GM12878 (cell line): ENCODE results near the gene SARDH. TPM values are rescaled to one million over a fixed set of nuclear protein-coding genes. Genes with fewer than 3 reads are reported as not detected.

Source experiments
- ATAC-seq: fragments of 200-7000 bp; cut with Tn5 transposase; 3 replicates; pipeline ENCODE4 v1.9.1; 2020; ENCODE audit warnings: mild to moderate bottlenecking, moderate library complexity
- BruUV-seq: library from RNA; stranded (reverse); fragments of 400-500 nt; replicated peaks from 2 replicates; lab custom pipeline; 2021; lab: Mats Ljungman, UMichigan
- CTCF ChIA-PET: fragments of 300-600 bp; sonication (Branson Sonifier 250); formaldehyde crosslinking; extraction: SDS; loops from one replicate; lab custom pipeline; 2021; ENCODE audit warnings: inconsistent platforms; lab: Yijun Ruan, JAX
- POLR2A ChIA-PET: fragments of 350-600 bp; formaldehyde crosslinking; extraction: SDS; loops from one replicate; lab custom pipeline; 2021; ENCODE audit warnings: inconsistent platforms; lab: Charles Lee
- RAD21 ChIA-PET: fragments of 300-600 bp; sonication (Branson Sonifier 250); formaldehyde crosslinking; loops from one replicate; lab custom pipeline; 2023; ENCODE audit warnings: antibody characterized with exemption; ENCODE audit not compliant: unreplicated experiment; lab: Charles Lee
- SMC1A ChIA-PET: fragments of 300-600 bp; sonication (Branson Sonifier 250); formaldehyde crosslinking; loops from one replicate; lab custom pipeline; 2023; ENCODE audit not compliant: unreplicated experiment, uncharacterized antibody; lab: Charles Lee
- DNase-seq: peaks from one replicate; pipeline ENCODE4 v3.0.0-alpha.2; 2011; ENCODE audit warnings: low read depth, low spot score
- FAIRE-seq: peaks from 3 replicates; lab custom pipeline; 2011; peaks lifted over from hg19 to GRCh38; lab: Jason Lieb, UNC
- H2AFZ ChIP-seq: 2 replicates; pipeline ENCODE4 v1.6.0; 2011; ENCODE audit warnings: low read depth, low read length, control low read depth; ENCODE audit not compliant: control insufficient read depth
- H3K27ac ChIP-seq: 2 replicates; pipeline ENCODE4 v1.5.1; 2011; ENCODE audit warnings: control low read depth; ENCODE audit not compliant: control insufficient read depth, insufficient read depth
- H3K27me3 ChIP-seq, 2 experiments: replicated peaks in 1 of 2; 2 replicates each; pipeline versions ENCODE4 v1.6.0 to v1.6.1; 2011; ENCODE audit warnings: low read length in 1 of 2; ENCODE audit not compliant: control insufficient read depth in 2 of 2, insufficient read depth in 2 of 2
- H3K36me3 ChIP-seq, 2 experiments: 2 replicates each; pipeline ENCODE4 v1.5.1; 2011; ENCODE audit warnings: low read length in 1 of 2; ENCODE audit not compliant: control insufficient read depth in 2 of 2, insufficient read depth in 2 of 2
- H3K4me1 ChIP-seq: 2 replicates; pipeline ENCODE4 v1.6.1; 2011; ENCODE audit warnings: mild to moderate bottlenecking, low read length, moderate library complexity, mixed read lengths; ENCODE audit not compliant: control insufficient read depth, insufficient read depth
- H3K4me2 ChIP-seq: 2 replicates; pipeline ENCODE4 v1.6.0; 2011; ENCODE audit warnings: control low read depth; ENCODE audit not compliant: control insufficient read depth, insufficient read depth
- H3K4me3 ChIP-seq: fragments of 200-600 bp; sonication (generic); 2 replicates; pipeline ENCODE4 v1.5.1; 2016
- H3K79me2 ChIP-seq: 2 replicates; pipeline ENCODE4 v1.6.0; 2011; ENCODE audit warnings: low read length; ENCODE audit not compliant: control insufficient read depth, insufficient read depth
- H3K9ac ChIP-seq: 2 replicates; pipeline ENCODE4 v1.8.0; 2011; ENCODE audit warnings: low read length, control low read depth, mixed read lengths; ENCODE audit not compliant: control insufficient read depth, insufficient read depth
- H3K9me3 ChIP-seq: replicated peaks from 3 replicates; pipeline ENCODE4 v1.5.1; 2011; ENCODE audit warnings: mild to moderate bottlenecking, low read length; ENCODE audit not compliant: control insufficient read depth, insufficient read depth
- H4K20me1 ChIP-seq: 2 replicates; pipeline ENCODE4 v1.6.0; 2011; ENCODE audit not compliant: control insufficient read depth, insufficient read depth
- CTCF ChIP-seq, 3 experiments: IDR thresholded peaks in 2 of 3; conservative IDR thresholded peaks in 1 of 3; 2 replicates each; pipeline ENCODE4 v1.5.1; 2011; ENCODE audit warnings: low read depth in 3 of 3, low read length in 3 of 3, mild to moderate bottlenecking in 3 of 3, control low read depth in 2 of 3, moderate library complexity in 2 of 3, inconsistent platforms in 1 of 3, mixed read lengths in 1 of 3; ENCODE audit not compliant: control insufficient read depth in 2 of 3, insufficient read depth in 1 of 3; ENCODE audit errors: extremely low read depth in 1 of 3
- ZNF274 ChIP-seq: IDR thresholded peaks from one replicate; pipeline ENCODE4 v1.8.0; 2011; ENCODE audit not compliant: insufficient read length, insufficient read depth
- WGBS: methylation state at CpG from one replicate; pipeline ENCODE4 v1.1.6; 2016; ENCODE audit warnings: low lambda C conversion rate; ENCODE audit not compliant: insufficient replicate concordance, insufficient coverage; ENCODE audit errors: missing lambda C conversion rate; 5-methylcytosine and 5-hydroxymethylcytosine counted together
- in situ Hi-C: fragments of 300-500 bp; cut with MboI; formaldehyde crosslinking; loops from 9 replicates; pipeline ENCODE4 v1.14.3; 2018; ENCODE audit warnings: mixed read lengths
- intact Hi-C: fragments of 100-400 bp; cut with micrococcal nuclease; formaldehyde crosslinking; loops from one replicate; pipeline ENCODE4 v1.14.2; 2022; ENCODE audit not compliant: unreplicated experiment
- polyA plus RNA-seq, 11 experiments: library from polyadenylated mRNA; depleted of rRNA in 4 of 11; unstranded in 6 of 11; stranded (reverse) in 5 of 11; fragments of >200 nt; fragmentation: Nextera tagmentation in 4 of 11; fragmentation: Illumina TruSeq in 1 of 11; extraction: Ambion mirVana in 4 of 11; extraction: Trizol in 1 of 11; gene quantifications; 1 replicate in 1 of 11; 2 replicates in 10 of 11; pipeline versions ENCODE4 v1.2.1 to v1.2.3, GENCODE V29; 2011 to 2016; ENCODE audit warnings: inconsistent platforms in 2 of 11, missing spikeins in 2 of 11, low read depth in 1 of 11
- total RNA-seq, 4 experiments: library from RNA; depleted of rRNA in 3 of 4; stranded (reverse); fragments of >200 nt in 3 of 4; fragmentation: Illumina TruSeq in 1 of 4; extraction: Trizol in 1 of 4; gene quantifications; 2 replicates each; pipeline versions ENCODE4 v1.2.1 to v1.2.3, GENCODE V29; 2013 to 2021

Gene SARDH
- total and polyA plus RNA-seq, 10 of the 15 experiments (the other 5 are each of a cell fraction or from before 2014, with no cell fraction given), result 0.03 to 0.15 (median 0.10) TPM; not detected in 6

DNA sequence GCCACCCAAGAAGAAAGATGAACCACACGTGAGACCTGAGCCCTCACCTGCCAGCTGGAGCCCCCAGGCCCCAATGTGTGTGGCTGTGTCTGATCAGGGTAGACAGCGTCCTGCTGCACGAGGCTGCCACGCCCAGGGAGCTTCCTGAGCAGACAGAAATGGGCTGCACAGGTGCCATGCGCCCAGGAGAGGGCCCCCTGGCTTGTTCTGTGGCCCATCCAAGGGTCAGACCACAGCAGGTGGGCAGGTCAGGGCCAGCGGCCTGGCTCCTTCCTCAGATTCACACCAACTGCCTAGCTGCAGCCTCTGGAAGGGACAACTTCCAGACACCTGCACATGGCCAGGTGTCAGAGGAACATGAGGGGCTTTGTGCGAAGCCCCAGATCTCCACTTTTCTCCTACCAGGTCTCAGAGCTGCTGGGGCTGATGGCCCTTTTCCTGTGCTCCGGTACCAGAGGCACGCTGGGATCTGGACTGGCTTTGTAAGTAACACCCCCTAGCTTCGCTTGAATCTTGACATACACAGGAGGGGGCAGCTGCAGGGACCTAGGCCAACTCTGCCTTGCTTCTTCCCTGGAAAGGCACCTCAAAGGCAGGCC, 10.8 kb downstream of the SARDH start:
- Histone ChIP-seq H3K9me3 (no peaks in the 10 kb centered on the region), H3K79me2 (no peaks in the 10 kb centered on the region), H3K36me3 (no peaks in the 10 kb centered on the region), H3K4me2 (no peak overlapping the region), H3K9ac (no peak overlapping the region), H3K27me3 (no peaks in the 10 kb centered on the region; a peak in 2 of 4 replicates), H3K4me1 (no peaks in the 10 kb centered on the region), H3K4me3 (no peak overlapping the region), H3K27ac (no peak overlapping the region), H2AFZ (no peak overlapping the region), H4K20me1 (no peaks in the 10 kb centered on the region)
- 15% methylated on average over 10 of the region's 10 CpGs for WGBS
- RAD21 ChIA-PET, result interaction anchor here (1.6 to 2.2 kb wide), 2 partner anchors 194 to 266 kb away, joined by 5 to 9 read pairs; partner anchors contain the start of gene ADAMTSL2
- in situ Hi-C loops, result no loop called here
- FAIRE-seq (no peak), DNase-seq (no peak), ATAC-seq (peak; percentile 61)
- intact Hi-C loops, result loop anchor here (2.0 to 10.0 kb wide), 2 partner anchors 143 to 195 kb away; no protein-coding TSS in a partner anchor
- SMC1A ChIA-PET, result no interaction called here
- BruUV-seq, result no TSS peak
- CTCF ChIA-PET, result interaction anchor here (0.7 to 1.7 kb wide), 10 partner anchors 8 to 267 kb away, joined by 3 to 10 read pairs (median 4); partner anchors contain the start of gene SARDH
- POLR2A ChIA-PET, result no interaction called here
- TF ChIP-seq CTCF (IDR thresholded peaks at IDR 0.05 in 2 of 3, conservative IDR thresholded peaks at IDR 0.05 in 1 of 3; ENCODE audit: control insufficient read depth in 2 of 3, extremely low read depth in 1 of 3, insufficient read depth in 1 of 3, low read depth in 3 of 3, low read length in 3 of 3), result peak; percentile 3 to 10 (median 7); a peak in 1 of 6 replicates
- no peak for TF ChIP-seq ZNF274
- TF ChIP-seq, all 136 proteins: peak for 1
